Measurements from ENCODE around the gene HMGB3.
"Not testable (repeated sequence)": the region's sequence is repeated elsewhere in the genome, so short reads cannot be mapped to it uniquely, and the experiment has no call there.

Gene HMGB3

DNA sequence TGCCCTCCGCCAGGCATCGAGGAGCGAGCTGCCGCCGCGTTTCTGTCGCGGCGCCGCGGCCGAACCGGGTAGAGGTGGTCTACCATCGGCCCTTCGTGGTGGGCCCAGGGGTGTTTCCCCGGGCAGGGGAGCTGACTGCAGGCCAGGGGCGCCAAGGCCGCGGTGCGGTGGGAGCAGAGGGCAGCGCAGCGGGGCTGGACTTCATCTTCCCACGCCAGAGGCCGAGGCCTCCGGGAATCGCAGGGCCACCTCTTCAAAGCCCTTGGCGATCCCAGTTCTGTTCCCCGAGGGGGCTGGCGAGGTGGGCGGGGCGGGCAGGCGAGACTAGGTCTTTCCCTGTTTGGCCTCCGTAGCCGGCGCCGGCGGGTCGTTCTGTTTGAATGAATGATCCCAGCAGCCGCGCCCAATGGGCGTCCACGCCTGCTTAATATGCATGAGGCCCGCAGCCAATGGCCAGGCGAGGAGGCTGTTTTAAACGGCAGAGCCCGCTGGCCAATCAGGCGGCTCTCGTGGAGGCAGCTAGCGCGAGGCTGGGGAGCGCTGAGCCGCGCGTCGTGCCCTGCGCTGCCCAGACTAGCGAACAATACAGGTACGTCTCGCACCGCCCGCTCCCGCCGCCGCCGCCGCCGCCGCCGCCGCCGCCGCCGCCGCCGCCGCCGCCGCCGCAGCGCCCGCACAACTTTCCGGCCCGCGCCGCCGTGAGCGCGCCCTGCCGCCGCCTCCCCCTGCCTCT lies at the start of gene HMGB3:
Gene HMGB3 (plus strand): TSS at position 548 of the 733 bp plus-strand sequence. CDS start 2,265 bp downstream, outside the sequence.
- DNase-seq (ENCODE audit: low read depth in 2 of 2), result peak; percentile 71 to 78

- DNase-seq (ENCODE audit: low read depth in 2 of 2), result no peak
These were observed 49.2 kb upstream of the HMGB3 start for GRCh38 chrX:150933945-150934350.

GRCh38 chrX:150934453-150934852 lies 48.7 kb upstream of the HMGB3 start:
- DNase-seq (ENCODE audit: low read depth in 2 of 2), result no peak

DNA sequence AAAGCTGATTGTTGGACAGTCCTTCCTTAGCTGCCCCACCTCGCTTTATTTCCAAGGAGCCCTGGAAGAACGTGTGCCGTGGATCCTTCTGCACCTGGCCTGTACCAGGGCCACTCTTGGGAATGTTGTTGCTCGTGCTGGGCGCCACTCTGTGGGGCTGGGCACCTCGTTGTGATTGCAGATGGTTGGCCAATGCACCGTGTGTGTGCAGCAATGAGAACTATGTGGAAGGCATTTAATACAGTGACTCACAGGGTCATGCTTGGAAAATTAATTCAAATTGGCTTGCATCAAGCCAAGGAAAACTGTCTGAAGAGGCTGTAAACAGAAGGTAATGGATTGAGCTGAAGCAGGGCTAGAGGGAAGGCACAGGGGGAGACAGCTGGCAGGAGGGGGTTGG lies 47.7 kb upstream of the HMGB3 start:
- DNase-seq (ENCODE audit: low read depth in 2 of 2), result no peak

DNA sequence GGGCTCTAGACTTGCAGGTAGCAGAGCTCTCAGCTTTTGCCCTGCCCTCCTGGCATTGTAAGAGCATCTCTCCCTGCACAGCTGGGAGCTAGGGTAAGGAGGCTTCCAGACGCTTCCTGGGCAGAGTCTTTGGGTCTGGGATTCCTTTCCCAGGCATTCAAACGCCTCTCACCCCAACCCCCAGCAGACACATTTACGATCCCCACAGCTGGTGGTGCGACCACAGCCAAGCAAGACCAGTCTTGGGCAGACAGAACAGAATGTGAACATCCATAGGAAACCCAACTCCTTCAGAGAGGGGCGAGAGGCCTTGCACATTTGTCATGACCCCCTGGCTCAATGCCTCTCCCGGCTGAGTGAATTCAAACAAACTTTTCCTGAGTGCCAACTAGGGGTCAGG lies 46.6 kb upstream of the HMGB3 start:
- DNase-seq (ENCODE audit: low read depth in 2 of 2), result no peak

DNA sequence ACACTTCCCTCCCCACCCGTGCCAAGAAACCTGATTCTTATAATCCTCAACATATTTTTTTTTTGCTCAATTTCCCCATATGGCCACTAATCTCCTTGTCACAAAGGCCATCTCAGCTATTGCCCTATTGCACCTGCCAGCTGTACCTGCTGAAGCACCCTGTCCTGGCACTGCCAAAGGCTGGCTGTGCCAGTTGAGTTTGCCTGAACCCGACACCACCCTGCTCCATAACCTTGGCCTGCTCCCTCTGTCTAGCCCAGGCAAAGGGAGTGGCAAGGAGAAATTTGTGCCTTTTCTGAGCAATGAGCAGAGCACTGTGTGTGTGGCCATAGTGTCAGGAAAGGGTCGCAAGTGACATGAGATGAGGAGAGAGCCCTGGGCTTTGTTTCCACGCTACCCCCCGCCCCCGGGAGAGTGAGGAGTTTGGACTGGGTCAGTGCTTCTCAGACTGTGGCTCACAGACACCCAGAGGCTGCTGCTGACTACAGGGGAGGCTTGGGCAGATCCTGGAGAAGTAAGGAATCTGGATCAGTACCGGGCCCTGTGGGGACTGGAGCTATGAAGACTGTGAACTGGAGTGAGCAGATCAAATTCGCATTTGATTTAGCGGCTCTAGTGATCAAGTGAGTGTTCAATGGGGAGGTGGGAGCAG lies 42.2 kb upstream of the HMGB3 start:
- no peak for DNase-seq (ENCODE audit: low read depth in 2 of 2)

DNA sequence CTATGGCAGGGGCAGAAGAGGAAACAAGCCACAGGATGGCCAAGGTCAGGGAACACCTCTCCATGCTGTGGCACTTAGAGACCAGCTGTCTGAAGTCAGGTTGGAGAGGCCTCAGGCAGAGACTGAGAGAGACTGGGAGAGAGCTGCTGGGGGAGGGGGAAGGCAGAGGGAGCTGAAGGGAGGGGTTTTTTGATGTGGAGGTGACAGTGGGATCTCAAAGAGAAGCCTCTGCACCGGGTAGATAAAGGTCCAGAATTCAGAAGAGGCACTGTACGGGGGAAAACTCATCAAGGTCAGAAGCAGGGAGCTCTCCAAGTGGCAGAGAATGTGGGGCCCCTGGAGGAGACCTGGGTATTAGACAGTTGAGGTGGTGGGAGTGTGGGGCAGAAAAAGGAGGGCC lies 41.6 kb upstream of the HMGB3 start:
- no peak for DNase-seq (ENCODE audit: low read depth in 2 of 2)

- DNase-seq (ENCODE audit: low read depth in 2 of 2), result no peak
These were observed 40.1 kb upstream of the HMGB3 start for GRCh38 chrX:150942942-150943594.

GRCh38 chrX:150944233-150944632 lies 38.9 kb upstream of the HMGB3 start:
- no peak for DNase-seq (ENCODE audit: low read depth in 2 of 2)

GRCh38 chrX:150954951-150955350 lies 28.2 kb upstream of the HMGB3 start:
- no peak for DNase-seq (ENCODE audit: low read depth in 2 of 2)

- no peak for DNase-seq (ENCODE audit: low read depth in 2 of 2)
These were observed 27.5 kb upstream of the HMGB3 start for GRCh38 chrX:150955590-150955989.

DNA sequence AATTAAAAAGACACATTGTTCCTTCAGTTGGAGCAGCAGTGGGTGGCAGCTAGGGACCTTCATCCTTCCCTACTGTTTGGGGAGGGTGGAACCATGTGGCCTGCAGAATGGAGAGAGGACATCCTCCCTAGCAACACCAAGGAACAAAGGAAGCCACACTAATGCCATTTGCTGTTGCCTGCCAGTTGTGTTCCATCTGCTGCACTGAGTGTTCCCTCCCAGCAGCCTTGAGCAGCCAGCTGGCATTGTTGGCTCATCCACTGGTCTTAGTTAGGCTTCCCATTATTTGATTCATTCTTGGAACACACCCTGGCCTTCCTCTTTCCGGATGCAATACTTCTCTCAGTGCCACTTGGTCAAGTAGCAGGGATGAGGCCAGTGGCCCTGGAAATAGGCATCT lies 25.0 kb upstream of the HMGB3 start:
- no peak for DNase-seq (ENCODE audit: low read depth in 2 of 2)

DNA sequence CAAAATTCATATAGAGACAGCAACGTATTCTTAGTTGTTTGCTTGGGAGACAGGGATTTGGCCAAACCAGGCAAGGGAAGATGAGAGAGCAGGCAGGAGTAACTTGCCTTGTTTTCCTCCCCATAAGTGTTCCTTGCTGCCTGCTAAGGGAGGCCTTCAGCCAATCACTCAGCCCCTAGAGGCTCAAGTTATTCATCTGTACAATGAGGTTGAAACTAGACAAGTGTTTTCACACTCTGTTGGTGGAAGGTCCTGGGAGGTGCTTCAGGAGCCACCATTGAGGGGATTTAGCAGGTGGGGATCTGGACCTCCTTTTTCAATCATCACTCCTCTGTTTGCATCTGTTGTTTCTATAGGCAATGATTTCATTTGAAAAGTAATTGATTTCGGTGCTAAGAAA lies 23.6 kb upstream of the HMGB3 start:
- DNase-seq (ENCODE audit: low read depth in 2 of 2), result no peak

GRCh38 chrX:150961631-150962030 lies 21.5 kb upstream of the HMGB3 start:
- DNase-seq (ENCODE audit: low read depth in 2 of 2), result no peak

DNA sequence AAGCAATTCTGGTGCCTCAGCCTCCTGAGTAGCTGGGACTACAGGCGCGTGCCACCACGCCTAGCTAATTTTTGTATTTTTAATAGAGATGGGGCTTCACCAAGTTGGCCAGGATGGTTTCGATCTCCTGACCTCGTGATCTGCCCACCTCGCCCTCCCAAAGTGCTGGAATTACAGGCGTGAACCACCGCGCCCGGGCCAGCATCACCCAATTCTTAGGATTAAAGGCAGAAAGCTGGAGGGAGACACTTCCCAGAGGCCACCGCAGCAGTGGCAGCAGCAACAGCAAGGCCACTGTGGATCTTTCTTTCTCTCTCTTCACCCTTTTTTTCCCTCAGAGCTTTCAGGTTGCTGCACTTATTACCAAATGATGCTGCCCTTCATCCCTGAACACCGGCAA lies 18.7 kb upstream of the HMGB3 start:
- not testable (repeated sequence) for DNase-seq (ENCODE audit: low read depth in 2 of 2)

GRCh38 chrX:150966235-150966634 lies 16.9 kb upstream of the HMGB3 start:
- no peak for DNase-seq (ENCODE audit: low read depth in 2 of 2)

DNA sequence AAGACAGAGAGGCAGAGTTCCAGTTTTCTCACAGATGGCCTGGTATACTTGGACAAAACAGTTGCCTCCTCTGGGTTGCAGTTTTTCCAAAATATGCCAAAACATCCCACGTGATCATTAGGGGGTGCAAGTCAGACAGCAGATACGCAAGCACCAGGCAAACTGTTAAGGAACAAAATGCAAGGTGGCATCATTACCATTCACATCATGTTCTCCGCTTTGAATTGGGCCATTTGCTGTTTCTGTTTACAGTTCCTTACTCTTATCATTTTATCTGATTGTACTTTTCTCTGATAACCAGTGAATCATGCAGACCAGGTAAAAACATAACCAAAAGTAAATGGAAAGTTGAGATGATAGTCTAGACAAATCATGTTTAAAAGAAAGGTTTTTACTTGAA lies 16.4 kb upstream of the HMGB3 start:
- DNase-seq (ENCODE audit: low read depth in 2 of 2), result no peak

DNA sequence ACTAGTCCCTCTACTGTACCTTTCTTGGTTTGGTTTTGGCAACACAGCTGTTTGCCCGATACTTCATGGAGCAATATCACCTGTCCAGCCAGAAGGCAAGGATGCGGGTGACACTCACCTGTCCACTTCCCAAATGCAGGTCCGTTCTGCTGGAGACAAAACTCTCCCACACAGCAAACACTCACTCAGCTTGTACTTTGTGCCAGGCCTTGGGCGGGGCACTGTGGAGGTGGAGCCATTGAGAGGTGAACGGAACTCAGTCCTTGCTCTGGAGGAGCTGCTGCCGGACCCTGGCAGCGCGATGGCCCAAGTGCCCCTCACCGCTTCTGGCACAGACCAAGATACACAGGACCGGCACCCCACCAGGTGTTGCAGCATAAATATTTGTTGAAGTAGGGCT lies 15.3 kb upstream of the HMGB3 start:
- DNase-seq (ENCODE audit: low read depth in 2 of 2), result no peak

DNA sequence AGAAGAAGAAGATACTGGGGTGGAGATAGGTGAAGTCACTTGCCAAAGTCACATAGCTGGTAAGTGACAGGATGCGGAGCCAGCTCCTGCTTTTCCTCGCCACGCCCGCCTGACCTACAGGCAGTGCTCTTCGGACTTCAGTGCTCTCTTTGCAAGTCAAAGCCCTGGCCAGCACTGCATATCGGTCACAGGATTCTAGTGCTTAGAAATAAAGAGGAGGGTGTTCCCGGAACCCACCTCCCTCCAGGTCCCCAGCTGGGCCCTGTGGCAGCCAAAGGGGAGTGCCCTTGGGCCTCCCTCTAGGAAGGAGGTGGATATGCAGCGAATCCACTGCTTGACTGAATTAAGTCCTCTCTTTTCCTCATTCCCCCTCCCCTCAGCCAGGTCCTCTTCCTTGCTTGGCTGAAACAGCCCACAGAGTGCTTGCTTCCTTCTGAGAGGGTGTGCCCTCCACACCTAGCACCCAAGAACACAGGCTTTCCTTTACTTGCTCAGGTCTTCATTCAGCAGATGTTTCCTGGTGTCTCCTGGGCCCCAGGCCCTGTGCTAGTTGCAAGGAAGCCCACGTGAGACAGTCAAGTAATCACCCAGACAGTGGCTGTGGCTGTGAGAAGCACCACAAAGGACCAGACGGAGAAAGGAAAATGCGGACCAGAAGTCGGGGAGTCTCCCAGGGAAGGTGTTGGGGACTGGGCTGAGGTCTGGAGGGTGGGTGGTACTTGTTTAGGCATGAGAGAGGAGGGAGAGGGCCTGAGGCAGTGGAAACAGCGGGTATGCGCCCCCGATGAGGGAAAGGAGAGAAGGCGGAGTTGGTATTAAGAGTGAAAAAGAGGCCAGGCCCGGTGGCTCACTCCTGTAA lies 14.0 kb upstream of the HMGB3 start:
- DNase-seq (ENCODE audit: low read depth in 2 of 2), result no peak

DNA sequence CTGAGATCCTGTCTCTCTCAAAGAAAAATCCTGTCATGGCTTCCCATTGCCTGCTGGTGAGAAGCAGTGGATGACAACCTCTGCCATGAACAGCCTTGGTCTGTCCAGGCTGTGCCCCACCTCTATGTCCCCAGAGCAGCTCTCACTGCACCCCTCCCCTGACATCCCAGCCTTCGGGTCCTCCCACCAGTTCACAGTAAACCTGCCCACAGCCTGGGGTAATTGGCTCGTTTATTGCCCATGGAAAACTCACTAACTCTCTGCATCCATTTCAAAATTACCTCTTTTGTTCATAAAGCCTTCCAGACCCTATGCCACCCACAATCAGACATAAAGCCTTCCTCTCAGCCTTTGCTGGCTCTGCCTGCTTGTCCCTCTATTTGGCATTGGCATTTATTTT lies 10.7 kb upstream of the HMGB3 start:
- DNase-seq (ENCODE audit: low read depth in 2 of 2), result no peak

GRCh38 chrX:150975655-150976390 lies 7.3 kb upstream of the HMGB3 start:
- DNase-seq (ENCODE audit: low read depth in 2 of 2), result no peak
